HG03196 (cell line): ENCODE results near the gene MRGPRD.
"Not testable (repeated sequence)": the region's sequence is repeated elsewhere in the genome, so short reads cannot be mapped to it uniquely, and the experiment has no call there.

Experiments used
- ATAC-seq: cut with Tn5 transposase; IDR thresholded peaks from one replicate; pipeline ENCODE4 v1.9.1; 2021; ENCODE audit not compliant: unreplicated experiment

MRGPRD gene

DNA sequence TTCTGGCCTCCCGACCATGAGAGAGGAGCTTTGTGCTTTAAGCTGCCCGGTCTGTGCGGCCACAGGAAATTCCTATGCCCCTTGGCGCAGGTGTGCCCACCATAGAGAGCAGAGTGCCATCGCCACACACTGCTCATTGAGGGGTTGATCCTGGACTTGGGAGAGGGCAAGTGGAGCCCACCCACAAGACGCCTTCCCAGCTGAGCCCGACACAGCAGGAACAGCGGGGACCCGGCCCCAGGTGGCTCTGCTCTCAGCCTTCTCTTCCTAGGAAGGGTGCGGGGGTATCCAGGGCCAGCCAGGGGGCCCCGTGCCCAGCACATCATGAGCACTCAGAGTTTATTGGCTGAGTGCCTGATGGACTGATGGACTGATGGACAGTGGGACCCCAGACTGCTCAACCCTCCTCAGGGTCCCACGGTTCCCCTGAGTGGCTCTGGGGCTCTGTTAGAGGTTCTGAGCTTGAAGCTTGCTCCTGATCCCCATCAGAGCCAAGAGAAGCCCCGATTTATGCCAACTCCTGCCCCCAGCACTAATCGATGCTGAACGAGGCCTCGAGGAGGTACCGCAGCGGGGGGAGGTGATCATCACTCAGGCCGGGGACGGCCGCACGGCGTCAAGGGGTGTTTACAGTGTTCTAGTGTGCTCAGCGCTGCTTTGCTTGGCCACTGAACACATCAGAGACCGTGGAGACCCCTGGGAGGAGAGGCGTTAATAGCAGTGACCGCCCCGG lies 13.5 kb upstream of the MRGPRD start:
- ATAC-seq, result no peak

GRCh38 chr11:68993546-68993945 lies 12.8 kb upstream of the MRGPRD start:
- no peak for ATAC-seq

DNA sequence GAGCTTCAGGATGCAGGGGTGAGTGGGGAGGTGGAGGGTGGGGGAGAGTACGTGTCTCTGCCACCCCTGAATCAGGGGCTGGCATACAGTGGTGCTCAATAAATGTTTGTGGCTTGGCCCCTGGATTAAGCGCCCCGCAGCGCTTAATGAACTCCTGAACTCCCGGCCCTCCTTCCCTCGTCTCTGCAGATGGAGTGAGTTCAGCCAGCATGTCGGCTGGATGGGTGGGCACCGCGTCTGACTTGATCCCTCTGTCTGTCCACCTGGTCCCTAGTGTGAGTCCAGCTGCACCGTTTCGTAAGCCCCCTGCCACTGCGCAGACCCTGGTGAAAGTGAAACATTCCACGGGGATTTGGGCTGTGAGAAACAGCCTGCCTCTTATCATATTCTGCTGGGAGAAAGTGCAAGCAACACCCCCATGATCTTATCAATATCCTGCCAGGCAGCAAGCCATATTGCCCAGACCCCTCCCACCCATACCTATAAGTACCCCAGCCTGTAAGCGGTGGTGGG lies 12.0 kb upstream of the MRGPRD start:
- ATAC-seq, result no peak

DNA sequence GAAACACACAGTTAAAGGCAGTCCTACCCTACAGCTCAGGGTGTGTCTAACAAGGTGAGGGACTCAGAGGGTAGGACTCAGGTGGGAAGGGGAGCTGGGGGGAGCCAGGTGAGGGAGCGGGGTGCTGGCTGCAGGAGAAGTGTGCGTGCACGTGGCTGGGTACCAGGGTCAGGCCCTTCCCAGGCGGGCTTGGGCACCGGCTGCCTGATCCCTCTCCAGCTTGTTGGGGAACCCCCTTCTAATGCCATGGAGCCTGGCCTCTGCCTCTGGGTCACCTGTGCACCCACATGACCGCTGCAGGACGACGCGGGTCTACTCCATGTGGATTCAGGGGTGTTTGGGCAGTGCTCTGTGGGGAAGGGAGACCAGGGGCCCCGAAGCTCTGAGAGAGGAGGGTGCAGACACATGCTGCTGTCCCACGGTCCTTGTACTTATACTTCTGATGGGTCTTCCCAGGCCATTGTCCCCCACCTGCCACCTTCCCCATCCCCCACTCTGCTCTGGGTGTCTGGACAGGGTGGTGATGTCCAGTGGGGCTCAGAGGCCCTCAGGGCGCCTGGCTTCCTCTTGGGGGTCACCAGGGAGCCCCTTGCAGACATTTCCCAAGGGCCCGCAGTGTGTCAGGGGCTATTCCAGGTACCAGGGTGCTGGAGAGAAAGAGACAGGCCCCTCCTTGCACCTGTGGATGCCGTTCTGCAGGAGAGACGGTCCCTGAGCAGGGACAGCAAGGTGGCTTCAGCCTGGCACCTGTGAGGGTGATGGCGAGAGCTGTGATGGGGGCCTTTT lies 10.4 kb upstream of the MRGPRD start:
- no peak for ATAC-seq

DNA sequence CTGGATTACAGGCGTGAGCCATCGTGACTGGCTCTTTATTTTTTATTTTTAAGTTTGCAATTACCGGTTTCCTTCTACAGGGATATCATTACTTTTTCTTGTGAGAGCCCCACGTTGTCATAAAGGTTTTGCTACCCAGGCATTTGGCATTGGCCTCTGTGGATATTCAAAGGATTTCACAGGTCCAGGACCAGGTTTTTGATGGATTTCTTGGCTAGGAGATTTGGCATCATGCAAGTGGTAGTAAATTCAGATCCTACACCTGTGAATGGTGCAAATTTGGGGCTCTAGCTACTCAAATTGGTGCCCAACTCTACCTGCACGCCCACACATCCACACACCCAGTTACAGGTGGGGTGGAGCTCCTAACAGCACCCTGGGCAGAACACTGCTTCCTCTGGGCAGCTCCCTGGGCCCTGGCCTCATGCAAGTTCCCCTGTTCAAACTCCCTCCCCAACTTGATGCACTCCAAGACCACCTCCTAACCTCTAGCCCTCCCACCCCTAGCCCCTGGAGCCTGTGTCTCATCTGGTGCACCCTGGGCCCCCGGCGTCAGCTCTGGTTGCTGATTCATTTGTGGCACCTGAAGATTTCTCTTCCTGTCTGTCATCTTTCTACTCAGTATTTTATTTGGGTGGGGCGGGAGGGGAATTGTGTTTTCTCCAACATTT lies 9.3 kb upstream of the MRGPRD start:
- no peak for ATAC-seq

- ATAC-seq, result no peak
These were observed 7.7 kb upstream of the MRGPRD start for GRCh38 chr11:68988491-68988890.

GRCh38 chr11:68987211-68987610 lies 6.4 kb upstream of the MRGPRD start:
- no peak for ATAC-seq

- no peak for ATAC-seq
These were observed 3.0 kb upstream of the MRGPRD start for GRCh38 chr11:68983801-68984200.

GRCh38 chr11:68982134-68982533 lies 1.3 kb upstream of the MRGPRD start:
- no peak for ATAC-seq

GRCh38 chr11:68979931-68980775 lies 633 bp downstream of the MRGPRD start:
- no peak for ATAC-seq

DNA sequence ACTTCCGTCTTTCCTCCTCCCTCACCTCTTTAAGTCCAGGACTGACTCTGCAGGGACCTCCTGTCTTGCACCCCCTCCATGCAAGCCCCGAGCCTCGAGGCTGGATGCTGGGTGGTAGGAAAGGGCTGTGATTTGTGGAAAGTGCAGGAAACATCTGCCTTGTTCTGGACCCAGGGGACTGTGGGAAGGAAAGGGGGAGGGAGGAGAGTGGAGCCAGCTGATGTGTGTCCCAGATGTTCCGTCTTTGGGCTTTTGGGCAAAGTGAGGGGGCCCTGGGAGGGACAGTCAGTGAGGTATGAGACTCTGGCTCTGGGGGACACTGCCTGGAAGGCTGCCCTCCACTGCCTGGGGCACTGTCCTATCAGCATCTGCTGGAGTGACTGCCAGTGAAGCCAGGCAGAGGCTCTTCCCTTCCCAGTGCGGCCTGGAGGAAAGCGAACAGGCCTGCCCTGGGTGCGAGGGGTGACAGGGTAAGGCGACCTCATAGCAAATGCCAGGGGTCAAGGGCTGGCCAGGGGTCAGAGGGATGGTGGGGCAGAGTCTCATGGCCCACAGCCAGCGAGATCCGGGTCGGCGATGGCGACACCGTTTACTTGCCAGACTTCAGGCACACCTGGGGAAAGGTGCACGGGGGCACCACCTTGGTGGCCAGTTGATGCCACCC lies 1.7 kb downstream of the MRGPRD start:
- ATAC-seq, result no peak

GRCh38 chr11:68978626-68978930 lies 2.2 kb downstream of the MRGPRD start:
- ATAC-seq, result no peak

DNA sequence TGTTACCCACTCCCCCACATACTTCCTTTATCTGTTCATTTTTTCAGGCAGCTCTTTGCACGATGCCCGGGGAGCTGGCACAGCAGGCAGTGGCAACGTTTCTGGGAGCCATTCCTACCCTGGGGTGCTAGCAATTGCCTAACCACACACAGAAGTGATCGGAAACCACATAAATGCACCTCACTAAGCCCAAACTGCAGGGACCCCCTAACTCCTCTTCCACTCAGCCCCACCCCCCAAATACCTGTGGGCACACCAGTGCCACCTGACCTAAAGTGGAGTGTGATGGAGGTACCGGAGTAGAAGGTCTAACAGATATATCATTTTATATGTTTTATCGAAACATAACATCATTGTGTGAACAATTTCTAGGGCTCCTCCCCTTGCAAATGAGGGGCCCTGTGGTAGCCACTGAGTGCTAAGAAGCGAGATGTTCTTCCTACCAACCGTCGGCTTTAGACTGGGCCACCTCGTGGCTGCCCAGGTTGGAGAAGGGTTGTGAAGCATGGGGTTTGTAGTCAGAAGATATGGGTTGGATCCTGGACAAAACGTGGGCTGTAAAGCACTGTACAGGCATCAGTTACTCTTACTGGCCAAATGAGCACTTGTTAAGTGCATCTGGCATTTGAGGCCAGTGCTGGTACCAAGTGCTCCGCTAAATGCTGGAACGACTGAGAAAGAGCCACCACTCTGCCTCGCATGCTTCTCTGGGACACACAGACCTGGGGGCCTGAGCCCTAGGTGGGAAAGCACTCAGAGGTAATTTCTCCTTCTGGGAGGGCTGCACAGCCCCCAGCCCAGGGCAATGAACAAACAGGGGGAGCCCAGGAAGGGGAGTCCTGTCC lies 2.8 kb downstream of the MRGPRD start:
- no peak for ATAC-seq

DNA sequence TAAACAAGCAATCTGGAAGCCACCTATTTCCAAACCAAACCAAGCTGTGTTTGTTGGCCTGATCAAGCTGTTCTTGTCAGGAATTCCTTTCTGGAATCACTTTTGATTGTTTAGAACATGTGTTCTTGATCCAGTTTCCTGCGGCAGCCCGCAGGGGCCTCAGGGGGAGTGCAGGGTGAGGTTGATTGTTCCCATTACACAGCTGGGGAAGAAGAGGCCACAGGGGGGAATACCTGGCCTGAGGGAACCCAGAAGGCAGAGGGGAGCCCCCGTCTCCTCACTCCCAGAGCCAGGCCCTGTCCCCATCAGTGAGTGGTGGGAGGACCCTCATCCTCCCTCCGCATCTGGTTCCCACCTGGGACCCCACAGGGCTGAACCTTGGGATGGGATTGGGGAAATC lies 4.2 kb downstream of the MRGPRD start:
- no peak for ATAC-seq

- ATAC-seq, result no peak
These were observed 4.7 kb downstream of the MRGPRD start for GRCh38 chr11:68976095-68976494.

- no peak for ATAC-seq
These were observed 6.2 kb downstream of the MRGPRD start for GRCh38 chr11:68974421-68975194.

DNA sequence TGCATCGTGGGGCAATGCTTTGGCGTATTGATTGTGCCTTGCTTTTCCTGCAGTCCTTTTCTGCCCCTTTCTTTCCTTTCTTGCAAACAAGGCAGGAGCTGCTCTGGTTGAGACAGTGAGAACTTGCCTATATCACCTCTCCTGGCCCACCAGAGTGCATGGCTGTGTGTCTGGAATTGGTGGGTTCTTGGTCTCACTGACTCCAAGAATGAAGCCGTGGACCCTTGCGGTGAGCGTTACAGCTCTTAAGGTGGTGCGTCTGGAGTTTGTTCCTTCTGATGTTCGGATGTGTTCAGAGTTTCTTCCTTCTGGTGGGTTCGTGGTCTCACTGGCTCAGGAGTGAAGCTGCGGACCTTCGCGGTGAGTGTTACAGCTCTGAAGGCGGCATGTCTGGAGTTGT lies 7.1 kb downstream of the MRGPRD start:
- not testable (repeated sequence) for ATAC-seq

GRCh38 chr11:68973219-68973618 lies 7.6 kb downstream of the MRGPRD start:
- no peak for ATAC-seq
